ENCODE results near the gene VAT1L. TPM values are rescaled to one million over a fixed set of nuclear protein-coding genes. Genes with fewer than 3 reads are reported as not detected.

VAT1L gene
- total and polyA plus RNA-seq, 2 experiments from 2014 or later, result 11.0 to 24.4 TPM

DNA sequence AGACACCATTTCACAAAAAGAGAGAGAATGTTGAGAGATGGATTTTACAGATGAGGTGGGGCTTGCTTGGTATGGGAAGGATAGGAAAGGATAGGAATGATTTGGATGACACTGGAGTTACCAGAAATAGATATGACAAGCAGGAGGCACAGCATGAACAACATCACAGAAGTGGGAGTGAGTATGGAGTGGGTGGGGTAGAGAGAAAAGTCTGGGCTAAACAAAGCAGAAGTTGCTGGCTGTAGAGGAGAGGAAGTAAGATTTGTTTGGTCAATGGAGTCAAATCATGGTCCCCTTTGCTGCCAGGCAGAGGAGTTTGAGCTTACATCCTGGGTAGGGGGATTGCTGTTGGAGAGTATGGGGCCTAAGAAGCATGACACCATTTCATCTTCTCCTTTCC lies 101.7 kb downstream of the VAT1L start:
- TF ChIP-seq, protein P1, sequence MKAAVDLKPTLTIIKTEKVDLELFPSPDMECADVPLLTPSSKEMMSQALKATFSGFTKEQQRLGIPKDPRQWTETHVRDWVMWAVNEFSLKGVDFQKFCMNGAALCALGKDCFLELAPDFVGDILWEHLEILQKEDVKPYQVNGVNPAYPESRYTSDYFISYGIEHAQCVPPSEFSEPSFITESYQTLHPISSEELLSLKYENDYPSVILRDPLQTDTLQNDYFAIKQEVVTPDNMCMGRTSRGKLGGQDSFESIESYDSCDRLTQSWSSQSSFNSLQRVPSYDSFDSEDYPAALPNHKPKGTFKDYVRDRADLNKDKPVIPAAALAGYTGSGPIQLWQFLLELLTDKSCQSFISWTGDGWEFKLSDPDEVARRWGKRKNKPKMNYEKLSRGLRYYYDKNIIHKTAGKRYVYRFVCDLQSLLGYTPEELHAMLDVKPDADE (IDR thresholded peaks at IDR 0.05), result no peak
- TF ChIP-seq CREB1 (CRISPR knock-in tag; IDR thresholded peaks at IDR 0.05; ENCODE audit: low read depth), result no peak
- no peak for TF ChIP-seq ZNF331 (CRISPR knock-in tag; IDR thresholded peaks at IDR 0.05; ENCODE audit: low read depth)
- TF ChIP-seq, protein P2, sequence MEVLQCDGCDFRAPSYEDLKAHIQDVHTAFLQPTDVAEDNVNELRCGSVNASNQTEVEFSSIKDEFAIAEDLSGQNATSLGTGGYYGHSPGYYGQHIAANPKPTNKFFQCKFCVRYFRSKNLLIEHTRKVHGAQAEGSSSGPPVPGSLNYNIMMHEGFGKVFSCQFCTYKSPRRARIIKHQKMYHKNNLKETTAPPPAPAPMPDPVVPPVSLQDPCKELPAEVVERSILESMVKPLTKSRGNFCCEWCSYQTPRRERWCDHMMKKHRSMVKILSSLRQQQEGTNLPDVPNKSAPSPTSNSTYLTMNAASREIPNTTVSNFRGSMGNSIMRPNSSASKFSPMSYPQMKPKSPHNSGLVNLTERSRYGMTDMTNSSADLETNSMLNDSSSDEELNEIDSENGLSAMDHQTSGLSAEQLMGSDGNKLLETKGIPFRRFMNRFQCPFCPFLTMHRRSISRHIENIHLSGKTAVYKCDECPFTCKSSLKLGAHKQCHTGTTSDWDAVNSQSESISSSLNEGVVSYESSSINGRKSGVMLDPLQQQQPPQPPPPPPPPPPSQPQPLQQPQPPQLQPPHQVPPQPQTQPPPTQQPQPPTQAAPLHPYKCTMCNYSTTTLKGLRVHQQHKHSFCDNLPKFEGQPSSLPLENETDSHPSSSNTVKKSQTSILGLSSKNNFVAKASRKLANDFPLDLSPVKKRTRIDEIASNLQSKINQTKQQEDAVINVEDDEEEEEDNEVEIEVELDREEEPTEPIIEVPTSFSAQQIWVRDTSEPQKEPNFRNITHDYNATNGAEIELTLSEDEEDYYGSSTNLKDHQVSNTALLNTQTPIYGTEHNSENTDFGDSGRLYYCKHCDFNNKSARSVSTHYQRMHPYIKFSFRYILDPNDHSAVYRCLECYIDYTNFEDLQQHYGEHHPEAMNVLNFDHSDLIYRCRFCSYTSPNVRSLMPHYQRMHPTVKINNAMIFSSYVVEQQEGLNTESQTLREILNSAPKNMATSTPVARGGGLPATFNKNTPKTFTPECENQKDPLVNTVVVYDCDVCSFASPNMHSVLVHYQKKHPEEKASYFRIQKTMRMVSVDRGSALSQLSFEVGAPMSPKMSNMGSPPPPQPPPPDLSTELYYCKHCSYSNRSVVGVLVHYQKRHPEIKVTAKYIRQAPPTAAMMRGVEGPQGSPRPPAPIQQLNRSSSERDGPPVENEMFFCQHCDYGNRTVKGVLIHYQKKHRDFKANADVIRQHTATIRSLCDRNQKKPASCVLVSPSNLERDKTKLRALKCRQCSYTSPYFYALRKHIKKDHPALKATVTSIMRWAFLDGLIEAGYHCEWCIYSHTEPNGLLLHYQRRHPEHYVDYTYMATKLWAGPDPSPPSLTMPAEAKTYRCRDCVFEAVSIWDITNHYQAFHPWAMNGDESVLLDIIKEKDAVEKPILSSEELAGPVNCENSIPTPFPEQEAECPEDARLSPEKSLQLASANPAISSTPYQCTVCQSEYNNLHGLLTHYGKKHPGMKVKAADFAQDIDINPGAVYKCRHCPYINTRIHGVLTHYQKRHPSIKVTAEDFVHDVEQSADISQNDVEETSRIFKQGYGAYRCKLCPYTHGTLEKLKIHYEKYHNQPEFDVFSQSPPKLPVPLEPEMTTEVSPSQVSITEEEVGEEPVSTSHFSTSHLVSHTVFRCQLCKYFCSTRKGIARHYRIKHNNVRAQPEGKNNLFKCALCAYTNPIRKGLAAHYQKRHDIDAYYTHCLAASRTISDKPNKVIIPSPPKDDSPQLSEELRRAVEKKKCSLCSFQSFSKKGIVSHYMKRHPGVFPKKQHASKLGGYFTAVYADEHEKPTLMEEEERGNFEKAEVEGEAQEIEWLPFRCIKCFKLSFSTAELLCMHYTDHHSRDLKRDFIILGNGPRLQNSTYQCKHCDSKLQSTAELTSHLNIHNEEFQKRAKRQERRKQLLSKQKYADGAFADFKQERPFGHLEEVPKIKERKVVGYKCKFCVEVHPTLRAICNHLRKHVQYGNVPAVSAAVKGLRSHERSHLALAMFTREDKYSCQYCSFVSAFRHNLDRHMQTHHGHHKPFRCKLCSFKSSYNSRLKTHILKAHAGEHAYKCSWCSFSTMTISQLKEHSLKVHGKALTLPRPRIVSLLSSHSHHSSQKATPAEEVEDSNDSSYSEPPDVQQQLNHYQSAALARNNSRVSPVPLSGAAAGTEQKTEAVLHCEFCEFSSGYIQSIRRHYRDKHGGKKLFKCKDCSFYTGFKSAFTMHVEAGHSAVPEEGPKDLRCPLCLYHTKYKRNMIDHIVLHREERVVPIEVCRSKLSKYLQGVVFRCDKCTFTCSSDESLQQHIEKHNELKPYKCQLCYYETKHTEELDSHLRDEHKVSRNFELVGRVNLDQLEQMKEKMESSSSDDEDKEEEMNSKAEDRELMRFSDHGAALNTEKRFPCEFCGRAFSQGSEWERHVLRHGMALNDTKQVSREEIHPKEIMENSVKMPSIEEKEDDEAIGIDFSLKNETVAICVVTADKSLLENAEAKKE (CRISPR knock-in tag; IDR thresholded peaks at IDR 0.05), result no peak
- TF ChIP-seq EZH2 (IDR thresholded peaks at IDR 0.05; ENCODE audit: low read depth, unreplicated experiment), result no peak
- no peak for TF ChIP-seq ZNF114 (CRISPR knock-in tag; IDR thresholded peaks at IDR 0.05)
- no peak for TF ChIP-seq JUNB (IDR thresholded peaks at IDR 0.05; ENCODE audit: unreplicated experiment)
- no peak for TF ChIP-seq POLR2AphosphoS5 (IDR thresholded peaks at IDR 0.05; ENCODE audit: low read depth)
- TF ChIP-seq STAT1 (IDR thresholded peaks at IDR 0.05; ENCODE audit: unreplicated experiment), result no peak
- TF ChIP-seq, protein P3, sequence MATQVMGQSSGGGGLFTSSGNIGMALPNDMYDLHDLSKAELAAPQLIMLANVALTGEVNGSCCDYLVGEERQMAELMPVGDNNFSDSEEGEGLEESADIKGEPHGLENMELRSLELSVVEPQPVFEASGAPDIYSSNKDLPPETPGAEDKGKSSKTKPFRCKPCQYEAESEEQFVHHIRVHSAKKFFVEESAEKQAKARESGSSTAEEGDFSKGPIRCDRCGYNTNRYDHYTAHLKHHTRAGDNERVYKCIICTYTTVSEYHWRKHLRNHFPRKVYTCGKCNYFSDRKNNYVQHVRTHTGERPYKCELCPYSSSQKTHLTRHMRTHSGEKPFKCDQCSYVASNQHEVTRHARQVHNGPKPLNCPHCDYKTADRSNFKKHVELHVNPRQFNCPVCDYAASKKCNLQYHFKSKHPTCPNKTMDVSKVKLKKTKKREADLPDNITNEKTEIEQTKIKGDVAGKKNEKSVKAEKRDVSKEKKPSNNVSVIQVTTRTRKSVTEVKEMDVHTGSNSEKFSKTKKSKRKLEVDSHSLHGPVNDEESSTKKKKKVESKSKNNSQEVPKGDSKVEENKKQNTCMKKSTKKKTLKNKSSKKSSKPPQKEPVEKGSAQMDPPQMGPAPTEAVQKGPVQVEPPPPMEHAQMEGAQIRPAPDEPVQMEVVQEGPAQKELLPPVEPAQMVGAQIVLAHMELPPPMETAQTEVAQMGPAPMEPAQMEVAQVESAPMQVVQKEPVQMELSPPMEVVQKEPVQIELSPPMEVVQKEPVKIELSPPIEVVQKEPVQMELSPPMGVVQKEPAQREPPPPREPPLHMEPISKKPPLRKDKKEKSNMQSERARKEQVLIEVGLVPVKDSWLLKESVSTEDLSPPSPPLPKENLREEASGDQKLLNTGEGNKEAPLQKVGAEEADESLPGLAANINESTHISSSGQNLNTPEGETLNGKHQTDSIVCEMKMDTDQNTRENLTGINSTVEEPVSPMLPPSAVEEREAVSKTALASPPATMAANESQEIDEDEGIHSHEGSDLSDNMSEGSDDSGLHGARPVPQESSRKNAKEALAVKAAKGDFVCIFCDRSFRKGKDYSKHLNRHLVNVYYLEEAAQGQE (IDR thresholded peaks at IDR 0.05; ENCODE audit: unreplicated experiment), result no peak
- Histone ChIP-seq H3K4me3 (no peak overlapping the region), H3K27ac (ENCODE audit: low read depth) (no peak overlapping the region), H3K36me3 (ENCODE audit: insufficient read depth) (no peaks in the 10 kb centered on the region), H3K27me3 (ENCODE audit: insufficient read depth) (no peaks in the 10 kb centered on the region), H3K4me2 (no peak overlapping the region), H3K79me2 (replicated peaks; ENCODE audit: insufficient read depth) (no peaks in the 10 kb centered on the region), H3K9me2 (ENCODE audit: insufficient read depth) (no peaks in the 10 kb centered on the region), H2AFZ (no peak overlapping the region), H3K4me1 (ENCODE audit: insufficient read depth) (no peaks in the 10 kb centered on the region), H4K20me1 (replicated peaks; ENCODE audit: insufficient read depth) (no peaks in the 10 kb centered on the region), H3F3A (replicated peaks; ENCODE audit: low read depth) (no peaks in the 10 kb centered on the region)
- ATAC-seq (no peak), DNase-seq (ENCODE audit: low spot score) (no peak)
- H3K36me3 Mint-ChIP-seq (ENCODE audit: low read depth), result peaks cover 3% of the 10 kb centered on the region; the same call in 2 of the 3 replicates
- H3K4me1 Mint-ChIP-seq, result peaks cover 4% of the 10 kb centered on the region; the same call in 1 of the 3 replicates
- H3K4me3 Mint-ChIP-seq, result no peak overlapping the region
- H3K9me3 Mint-ChIP-seq, result no peaks in the 10 kb centered on the region
- no peak overlapping the region for H3K27ac Mint-ChIP-seq
- no peaks in the 10 kb centered on the region for H3K27me3 Mint-ChIP-seq (ENCODE audit: insufficient read depth, low read depth, poor library complexity)

Data from GM23338 (cell line).